GM10266 (cell line): ENCODE data around the gene DTWD2.
"Not testable (repeated sequence)": the region's sequence is repeated elsewhere in the genome, so short reads cannot be mapped to it uniquely, and the experiment has no call there.

Experiments used
- DNase-seq: peaks from one replicate; pipeline ENCODE4 v3.0.0; 2012; ENCODE audit errors: extremely low spot score
- TF ChIP-seq, protein P1 (sequence below): IDR thresholded peaks from 2 replicates; pipeline ENCODE4 v1.5.1; 2012; ENCODE audit warnings: mild to moderate bottlenecking, low read depth; ENCODE audit not compliant: control insufficient read depth, insufficient read depth; ENCODE audit errors: missing control alignments

Gene DTWD2

DNA sequence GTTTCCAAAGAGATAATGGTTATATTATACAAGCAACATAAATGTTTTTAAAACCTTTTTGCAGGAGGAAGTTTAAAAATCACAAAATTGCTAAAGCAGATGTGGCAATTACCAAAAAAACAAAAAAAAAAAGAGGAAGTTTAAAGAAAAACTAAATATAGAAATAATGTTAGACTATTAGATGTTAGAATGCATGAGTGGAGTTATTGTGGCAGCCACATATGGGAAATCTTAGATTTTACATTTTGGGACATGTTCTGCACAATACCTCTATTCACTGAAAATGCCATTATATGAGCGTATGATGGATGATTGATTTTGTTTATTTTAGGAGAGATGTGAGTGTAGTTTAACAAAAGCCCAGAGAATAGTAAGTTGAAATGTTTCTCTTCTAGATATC, 31.2 kb upstream of the DTWD2 start:
- no peak for DNase-seq
- TF ChIP-seq, protein P1, sequence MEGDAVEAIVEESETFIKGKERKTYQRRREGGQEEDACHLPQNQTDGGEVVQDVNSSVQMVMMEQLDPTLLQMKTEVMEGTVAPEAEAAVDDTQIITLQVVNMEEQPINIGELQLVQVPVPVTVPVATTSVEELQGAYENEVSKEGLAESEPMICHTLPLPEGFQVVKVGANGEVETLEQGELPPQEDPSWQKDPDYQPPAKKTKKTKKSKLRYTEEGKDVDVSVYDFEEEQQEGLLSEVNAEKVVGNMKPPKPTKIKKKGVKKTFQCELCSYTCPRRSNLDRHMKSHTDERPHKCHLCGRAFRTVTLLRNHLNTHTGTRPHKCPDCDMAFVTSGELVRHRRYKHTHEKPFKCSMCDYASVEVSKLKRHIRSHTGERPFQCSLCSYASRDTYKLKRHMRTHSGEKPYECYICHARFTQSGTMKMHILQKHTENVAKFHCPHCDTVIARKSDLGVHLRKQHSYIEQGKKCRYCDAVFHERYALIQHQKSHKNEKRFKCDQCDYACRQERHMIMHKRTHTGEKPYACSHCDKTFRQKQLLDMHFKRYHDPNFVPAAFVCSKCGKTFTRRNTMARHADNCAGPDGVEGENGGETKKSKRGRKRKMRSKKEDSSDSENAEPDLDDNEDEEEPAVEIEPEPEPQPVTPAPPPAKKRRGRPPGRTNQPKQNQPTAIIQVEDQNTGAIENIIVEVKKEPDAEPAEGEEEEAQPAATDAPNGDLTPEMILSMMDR = no peak

- no peak for DNase-seq
- TF ChIP-seq, protein P1 = no peak
Observed at GRCh38 chr5:119017994-119018393, 29.6 kb upstream of the DTWD2 start.

GRCh38 chr5:119016125-119016774, 27.9 kb upstream of the DTWD2 start:
- DNase-seq = no peak
- TF ChIP-seq, protein P1 = no peak

DNA sequence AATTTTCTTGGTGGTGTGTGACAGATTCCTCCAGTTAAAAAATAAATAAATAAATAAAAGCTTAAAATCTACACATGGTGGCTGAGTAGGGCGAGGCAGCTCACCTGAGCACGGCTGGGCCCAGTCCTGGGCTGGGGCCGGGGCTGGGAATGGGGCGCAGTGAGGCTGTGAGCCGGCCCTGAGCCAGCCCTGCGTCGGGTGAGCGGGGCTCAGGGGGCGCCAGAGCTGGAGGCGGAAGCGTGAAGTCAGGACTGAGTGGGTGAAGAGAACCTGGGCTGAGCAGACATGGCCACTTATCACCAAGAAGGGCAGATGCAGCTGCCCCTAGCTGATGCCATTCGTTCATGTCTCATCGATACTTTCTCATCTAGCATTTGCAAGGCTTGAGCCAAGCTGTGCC, 22.8 kb upstream of the DTWD2 start:
- no peak for DNase-seq
- TF ChIP-seq, protein P1 = no peak

GRCh38 chr5:119010206-119010605, 21.9 kb upstream of the DTWD2 start:
- DNase-seq = no peak
- TF ChIP-seq, protein P1 = no peak

- DNase-seq = no peak
- TF ChIP-seq, protein P1 = no peak
Observed at GRCh38 chr5:119009131-119009530, 20.8 kb upstream of the DTWD2 start.

- TF ChIP-seq, protein P1 = no peak
Observed at GRCh38 chr5:118999696-119000095, 11.3 kb upstream of the DTWD2 start.

GRCh38 chr5:118998861-118999260, 10.5 kb upstream of the DTWD2 start:
- DNase-seq = not testable (repeated sequence)

More at GRCh38 chr5:118999696-119000095, 11.3 kb upstream of the DTWD2 start:
- no peak for DNase-seq
